Measurements from ENCODE around the gene ATP6V1G1.

- no peak for TF ChIP-seq EP300 (IDR thresholded peaks at IDR 0.05; ENCODE audit: borderline replicate concordance)
- no peak for TF ChIP-seq CREB1 (IDR thresholded peaks at IDR 0.05; ENCODE audit: low read depth)
- no peak for TF ChIP-seq TAF1 (IDR thresholded peaks at IDR 0.05; ENCODE audit: low read depth)
- TF ChIP-seq TCF12 (IDR thresholded peaks at IDR 0.05; ENCODE audit: low read depth) = no peak
- TF ChIP-seq, protein P1, sequence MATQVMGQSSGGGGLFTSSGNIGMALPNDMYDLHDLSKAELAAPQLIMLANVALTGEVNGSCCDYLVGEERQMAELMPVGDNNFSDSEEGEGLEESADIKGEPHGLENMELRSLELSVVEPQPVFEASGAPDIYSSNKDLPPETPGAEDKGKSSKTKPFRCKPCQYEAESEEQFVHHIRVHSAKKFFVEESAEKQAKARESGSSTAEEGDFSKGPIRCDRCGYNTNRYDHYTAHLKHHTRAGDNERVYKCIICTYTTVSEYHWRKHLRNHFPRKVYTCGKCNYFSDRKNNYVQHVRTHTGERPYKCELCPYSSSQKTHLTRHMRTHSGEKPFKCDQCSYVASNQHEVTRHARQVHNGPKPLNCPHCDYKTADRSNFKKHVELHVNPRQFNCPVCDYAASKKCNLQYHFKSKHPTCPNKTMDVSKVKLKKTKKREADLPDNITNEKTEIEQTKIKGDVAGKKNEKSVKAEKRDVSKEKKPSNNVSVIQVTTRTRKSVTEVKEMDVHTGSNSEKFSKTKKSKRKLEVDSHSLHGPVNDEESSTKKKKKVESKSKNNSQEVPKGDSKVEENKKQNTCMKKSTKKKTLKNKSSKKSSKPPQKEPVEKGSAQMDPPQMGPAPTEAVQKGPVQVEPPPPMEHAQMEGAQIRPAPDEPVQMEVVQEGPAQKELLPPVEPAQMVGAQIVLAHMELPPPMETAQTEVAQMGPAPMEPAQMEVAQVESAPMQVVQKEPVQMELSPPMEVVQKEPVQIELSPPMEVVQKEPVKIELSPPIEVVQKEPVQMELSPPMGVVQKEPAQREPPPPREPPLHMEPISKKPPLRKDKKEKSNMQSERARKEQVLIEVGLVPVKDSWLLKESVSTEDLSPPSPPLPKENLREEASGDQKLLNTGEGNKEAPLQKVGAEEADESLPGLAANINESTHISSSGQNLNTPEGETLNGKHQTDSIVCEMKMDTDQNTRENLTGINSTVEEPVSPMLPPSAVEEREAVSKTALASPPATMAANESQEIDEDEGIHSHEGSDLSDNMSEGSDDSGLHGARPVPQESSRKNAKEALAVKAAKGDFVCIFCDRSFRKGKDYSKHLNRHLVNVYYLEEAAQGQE (IDR thresholded peaks at IDR 0.05; ENCODE audit: low read depth) = no peak
- TF ChIP-seq, protein P2, sequence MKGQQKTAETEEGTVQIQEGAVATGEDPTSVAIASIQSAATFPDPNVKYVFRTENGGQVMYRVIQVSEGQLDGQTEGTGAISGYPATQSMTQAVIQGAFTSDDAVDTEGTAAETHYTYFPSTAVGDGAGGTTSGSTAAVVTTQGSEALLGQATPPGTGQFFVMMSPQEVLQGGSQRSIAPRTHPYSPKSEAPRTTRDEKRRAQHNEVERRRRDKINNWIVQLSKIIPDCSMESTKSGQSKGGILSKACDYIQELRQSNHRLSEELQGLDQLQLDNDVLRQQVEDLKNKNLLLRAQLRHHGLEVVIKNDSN (IDR thresholded peaks at IDR 0.05) = no peak
- no peak for TF ChIP-seq YY1 (IDR thresholded peaks at IDR 0.05; ENCODE audit: low read depth)
- TF ChIP-seq EGR1 (IDR thresholded peaks at IDR 0.05) = no peak
- no peak for TF ChIP-seq TEAD4 (IDR thresholded peaks at IDR 0.05)
- TF ChIP-seq, protein P3, sequence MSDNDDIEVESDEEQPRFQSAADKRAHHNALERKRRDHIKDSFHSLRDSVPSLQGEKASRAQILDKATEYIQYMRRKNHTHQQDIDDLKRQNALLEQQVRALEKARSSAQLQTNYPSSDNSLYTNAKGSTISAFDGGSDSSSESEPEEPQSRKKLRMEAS (IDR thresholded peaks at IDR 0.05) = no peak
- no peak for TF ChIP-seq NFIC (IDR thresholded peaks at IDR 0.05)
- no peak for TF ChIP-seq RAD21 (IDR thresholded peaks at IDR 0.05; ENCODE audit: low read depth)
- TF ChIP-seq FOXM1 (IDR thresholded peaks at IDR 0.05; ENCODE audit: borderline replicate concordance, low read depth) = no peak
Measured at GRCh38 chr9:114539701-114540380, 47.7 kb upstream of the ATP6V1G1 start.
